Measurements from ENCODE around the gene EYA2.

DNA sequence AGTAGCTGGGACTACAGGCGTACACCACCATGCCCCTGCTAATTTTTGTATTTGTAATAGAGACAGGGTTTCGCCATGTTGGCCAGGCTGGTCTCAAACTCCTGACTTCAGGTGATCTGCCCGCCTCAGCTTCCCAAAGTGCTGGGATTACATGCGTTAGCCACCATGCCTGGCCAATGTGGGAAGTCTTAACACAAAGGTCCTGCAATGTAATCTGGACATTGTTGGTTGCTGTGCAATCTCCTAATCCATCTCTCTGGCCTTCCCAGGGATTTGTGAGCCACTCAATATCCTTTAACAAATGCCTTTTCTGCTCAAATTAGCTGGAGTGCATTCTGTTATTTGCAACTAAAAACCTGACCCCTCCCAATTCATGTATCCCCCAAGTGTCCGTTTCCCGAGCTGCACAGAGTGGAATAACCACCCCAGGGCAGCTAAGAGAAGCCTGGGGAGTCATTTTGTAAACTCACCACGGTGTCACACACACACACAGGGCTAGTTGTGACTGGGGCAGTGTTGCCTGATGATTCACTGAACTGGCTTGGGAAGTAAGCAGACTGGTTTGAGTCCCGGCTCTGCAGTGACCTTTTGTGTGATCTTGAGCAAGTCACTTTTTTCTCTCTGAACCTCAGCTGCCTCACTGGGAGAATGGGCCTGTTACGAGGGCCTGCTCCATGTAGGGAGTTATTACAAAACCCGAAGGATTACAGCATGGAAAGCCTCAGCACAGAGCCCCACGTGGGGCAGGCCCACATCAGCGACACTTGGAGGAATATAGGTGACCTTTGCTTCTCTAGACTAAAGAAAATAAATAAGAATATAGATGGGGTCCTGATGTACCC is 309.6 kb downstream of the EYA2 start:
- TF ChIP-seq, protein P1, sequence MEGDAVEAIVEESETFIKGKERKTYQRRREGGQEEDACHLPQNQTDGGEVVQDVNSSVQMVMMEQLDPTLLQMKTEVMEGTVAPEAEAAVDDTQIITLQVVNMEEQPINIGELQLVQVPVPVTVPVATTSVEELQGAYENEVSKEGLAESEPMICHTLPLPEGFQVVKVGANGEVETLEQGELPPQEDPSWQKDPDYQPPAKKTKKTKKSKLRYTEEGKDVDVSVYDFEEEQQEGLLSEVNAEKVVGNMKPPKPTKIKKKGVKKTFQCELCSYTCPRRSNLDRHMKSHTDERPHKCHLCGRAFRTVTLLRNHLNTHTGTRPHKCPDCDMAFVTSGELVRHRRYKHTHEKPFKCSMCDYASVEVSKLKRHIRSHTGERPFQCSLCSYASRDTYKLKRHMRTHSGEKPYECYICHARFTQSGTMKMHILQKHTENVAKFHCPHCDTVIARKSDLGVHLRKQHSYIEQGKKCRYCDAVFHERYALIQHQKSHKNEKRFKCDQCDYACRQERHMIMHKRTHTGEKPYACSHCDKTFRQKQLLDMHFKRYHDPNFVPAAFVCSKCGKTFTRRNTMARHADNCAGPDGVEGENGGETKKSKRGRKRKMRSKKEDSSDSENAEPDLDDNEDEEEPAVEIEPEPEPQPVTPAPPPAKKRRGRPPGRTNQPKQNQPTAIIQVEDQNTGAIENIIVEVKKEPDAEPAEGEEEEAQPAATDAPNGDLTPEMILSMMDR (IDR thresholded peaks at IDR 0.05): no peak
- no peak for TF ChIP-seq POLR2A (IDR thresholded peaks at IDR 0.05)

Data from heart left ventricle (tissue), 13 donors.